PC-9 (cell line): ENCODE data around the gene PTPRT.

Experiments
- CTCF ChIP-seq: fragments of 200-600 bp; sonication (generic); conservative IDR thresholded peaks from 2 replicates; pipeline ENCODE4 v1.6.1; 2017; ENCODE audit warnings: mixed run types, antibody characterized with exemption, mild to moderate bottlenecking, moderate library complexity
- EZH2 ChIP-seq: fragments of 200-600 bp; sonication (generic); IDR thresholded peaks from 2 replicates; pipeline ENCODE4 v1.8.0; 2017; ENCODE audit warnings: antibody characterized with exemption, low read depth

- no peak for TF ChIP-seq EZH2
- no peak for TF ChIP-seq CTCF
Observed at GRCh38 chr20:42152575-42152974, 1037.1 kb downstream of the PTPRT start.
